HG03108 (cell line): ENCODE results near the gene CCDC24.

Experiments
- ATAC-seq: cut with Tn5 transposase; IDR thresholded peaks from one replicate; pipeline ENCODE4 v1.9.1; 2021; ENCODE audit warnings: moderate library complexity; ENCODE audit not compliant: unreplicated experiment

Gene CCDC24

DNA sequence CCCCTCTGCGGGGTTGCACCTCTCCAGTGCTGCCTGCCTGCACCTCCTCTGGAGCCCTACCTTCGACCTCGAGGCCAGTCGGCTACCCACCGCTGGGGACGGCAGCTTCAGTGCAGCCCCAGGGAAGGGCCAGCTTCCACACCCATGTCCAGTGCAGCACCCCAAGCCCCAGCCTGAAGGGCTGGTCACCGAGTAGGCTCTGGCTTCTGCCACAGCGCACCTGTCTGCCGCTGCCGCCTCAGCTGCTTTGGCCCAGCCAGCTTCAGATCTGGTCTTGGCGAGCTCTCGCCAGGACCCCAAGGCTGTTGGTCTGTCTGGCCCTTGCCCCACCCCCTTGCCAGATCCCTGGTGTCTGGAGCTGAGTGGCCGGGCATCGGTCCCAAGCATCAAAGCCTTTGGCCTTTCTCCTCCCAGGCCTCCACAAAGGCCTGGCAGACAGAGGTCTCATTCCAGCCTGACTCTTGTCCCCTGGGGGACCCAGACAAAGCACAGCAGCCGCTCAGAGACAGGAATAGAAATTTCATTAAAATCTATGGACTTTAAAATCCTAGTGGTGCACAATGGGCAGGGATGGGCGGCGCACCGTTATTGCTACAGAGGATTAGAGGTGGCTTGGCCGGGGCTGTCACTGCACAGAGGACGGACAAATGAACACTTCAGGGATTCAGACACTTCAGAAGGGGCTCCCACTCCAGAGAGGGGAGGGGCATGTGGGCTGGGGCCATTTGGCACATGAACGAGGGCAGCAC, 4.8 kb downstream of the CCDC24 start:
- no peak for ATAC-seq

DNA sequence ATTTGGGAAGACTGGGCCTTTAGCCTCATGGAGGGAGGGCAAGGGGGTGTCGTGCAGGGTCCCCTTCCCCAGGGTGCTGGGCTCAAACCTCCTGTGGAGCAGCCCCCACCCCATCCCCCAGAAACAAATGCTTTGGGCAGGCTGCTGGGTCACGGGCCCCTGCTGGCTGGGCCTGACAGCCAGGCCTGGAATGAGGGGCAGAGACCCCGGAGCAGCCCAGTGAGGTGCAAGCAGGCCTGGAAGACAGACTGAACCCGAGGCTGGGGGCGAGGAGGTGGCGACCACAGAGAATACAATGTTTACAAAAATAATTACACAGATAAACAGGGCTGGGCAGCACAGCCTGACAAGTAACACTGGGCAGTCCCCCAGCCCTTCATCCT, 5.3 kb downstream of the CCDC24 start:
- ATAC-seq: no peak

DNA sequence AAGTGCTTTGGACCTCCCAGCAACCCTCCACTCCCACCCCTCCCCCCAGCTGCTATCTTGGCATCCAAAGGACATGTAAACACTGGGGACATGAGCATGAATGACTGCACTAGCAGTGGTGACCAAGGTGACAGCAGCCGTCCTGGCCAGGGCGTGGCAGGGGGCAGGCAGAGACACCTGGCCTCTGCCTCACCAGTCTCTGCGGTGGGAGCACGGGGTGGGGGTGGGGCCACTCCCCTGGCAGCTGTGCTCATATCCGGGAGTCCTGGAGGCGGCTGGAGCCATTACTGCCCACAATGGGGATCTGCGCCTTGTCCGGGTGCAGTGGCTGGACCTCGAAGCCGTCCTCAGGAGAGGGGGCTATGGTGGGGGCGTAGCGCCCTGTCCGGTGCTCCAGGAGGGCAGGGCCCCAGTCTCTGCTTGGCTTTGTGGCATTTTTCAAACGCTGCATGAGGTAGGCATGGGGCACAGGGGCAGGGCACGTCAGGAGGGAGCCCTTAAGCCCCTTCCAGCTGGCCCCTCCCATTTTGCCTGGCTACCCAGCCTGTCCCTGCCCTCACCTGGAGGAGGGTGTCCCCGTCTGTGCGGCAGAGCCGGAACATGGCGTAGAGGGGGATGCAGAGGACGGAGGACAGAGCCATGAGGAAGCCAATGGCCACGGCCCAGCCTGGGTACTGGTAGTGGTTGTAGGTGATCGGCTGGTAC, 6.0 kb downstream of the CCDC24 start:
- ATAC-seq: no peak

DNA sequence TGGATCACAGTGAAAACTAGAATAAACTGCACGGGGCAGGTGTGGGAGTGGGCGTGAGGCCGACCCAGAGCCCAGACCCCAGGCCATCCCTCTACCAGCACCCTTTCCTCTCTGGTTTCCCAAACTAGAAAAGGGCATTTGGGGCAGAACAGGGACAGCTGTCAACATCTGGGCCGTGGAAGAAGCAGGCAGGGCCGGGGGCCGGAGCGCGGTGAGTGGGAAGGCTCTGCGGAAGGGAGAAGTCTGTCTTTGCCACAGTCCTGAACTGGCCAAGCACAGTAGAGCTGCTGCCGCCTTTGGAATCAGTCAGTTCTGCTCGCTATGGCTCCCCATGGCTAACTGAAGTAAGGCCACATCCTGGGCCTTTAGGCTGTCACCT, 6.6 kb downstream of the CCDC24 start:
- ATAC-seq: no peak

DNA sequence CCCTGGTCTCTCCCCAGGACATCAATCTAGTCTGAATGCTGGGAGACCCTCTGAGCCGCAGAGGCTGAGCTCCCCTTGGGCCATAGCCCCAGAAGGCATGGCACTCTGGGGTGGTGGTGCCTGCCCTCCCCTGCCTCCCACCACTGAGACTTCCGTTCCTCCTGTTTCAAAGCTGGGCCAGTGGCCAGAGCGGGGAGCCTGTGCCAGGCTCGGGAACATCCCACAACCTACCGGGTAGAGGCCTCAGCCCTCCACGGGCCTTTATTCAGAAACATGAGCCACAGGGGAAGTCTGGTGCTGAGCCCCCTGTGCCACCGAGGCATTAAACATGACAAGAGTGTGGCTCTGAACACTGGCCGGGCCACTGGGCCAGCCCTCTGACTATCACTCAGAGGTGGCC, 8.1 kb downstream of the CCDC24 start:
- ATAC-seq: no peak

DNA sequence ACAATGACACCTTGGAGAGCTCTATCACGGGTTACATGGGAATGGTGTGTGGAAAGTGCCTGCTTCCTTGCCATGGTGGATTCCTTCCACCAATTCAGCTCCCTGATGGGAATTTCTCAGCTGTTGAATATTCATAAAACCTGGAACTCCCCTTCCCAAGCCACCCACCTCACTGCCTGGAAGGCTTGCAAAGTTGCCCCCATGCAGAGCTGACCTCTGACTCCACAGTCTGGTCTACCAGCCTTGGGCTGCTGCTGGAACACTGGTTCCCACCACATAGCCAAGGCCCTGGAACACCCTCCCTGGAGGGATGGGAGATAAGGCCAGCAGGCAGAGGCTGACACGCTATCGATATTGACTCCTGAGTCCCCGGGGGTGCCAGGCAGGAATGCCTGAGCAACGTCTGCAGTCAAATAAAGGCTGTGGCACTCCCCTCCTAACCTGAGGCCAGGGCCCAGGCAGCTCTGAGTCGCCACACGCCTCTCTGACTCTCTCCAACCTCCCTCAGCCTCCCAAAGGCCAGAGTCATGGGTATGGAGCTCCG, 8.8 kb downstream of the CCDC24 start:
- ATAC-seq: no peak

DNA sequence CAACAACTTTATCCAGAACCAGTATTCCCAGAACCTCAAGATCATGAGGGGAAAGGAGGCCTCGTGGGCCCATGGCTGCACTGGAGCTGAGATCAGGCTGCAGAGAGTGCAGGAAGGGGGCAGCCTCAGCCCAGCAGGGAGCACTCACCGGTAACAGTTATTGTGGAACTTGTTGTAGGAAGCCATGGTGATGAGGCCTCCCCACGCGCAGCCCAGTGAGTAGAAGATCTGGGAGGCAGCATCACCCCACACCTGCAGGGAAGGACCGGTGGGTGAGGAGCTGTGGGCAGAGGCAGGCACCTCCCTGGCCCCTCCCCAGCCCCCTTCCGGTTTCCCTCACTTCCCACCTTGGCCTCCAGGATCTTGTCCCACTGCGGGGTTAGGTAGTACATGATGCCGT, 10.8 kb downstream of the CCDC24 start:
- ATAC-seq: no peak

DNA sequence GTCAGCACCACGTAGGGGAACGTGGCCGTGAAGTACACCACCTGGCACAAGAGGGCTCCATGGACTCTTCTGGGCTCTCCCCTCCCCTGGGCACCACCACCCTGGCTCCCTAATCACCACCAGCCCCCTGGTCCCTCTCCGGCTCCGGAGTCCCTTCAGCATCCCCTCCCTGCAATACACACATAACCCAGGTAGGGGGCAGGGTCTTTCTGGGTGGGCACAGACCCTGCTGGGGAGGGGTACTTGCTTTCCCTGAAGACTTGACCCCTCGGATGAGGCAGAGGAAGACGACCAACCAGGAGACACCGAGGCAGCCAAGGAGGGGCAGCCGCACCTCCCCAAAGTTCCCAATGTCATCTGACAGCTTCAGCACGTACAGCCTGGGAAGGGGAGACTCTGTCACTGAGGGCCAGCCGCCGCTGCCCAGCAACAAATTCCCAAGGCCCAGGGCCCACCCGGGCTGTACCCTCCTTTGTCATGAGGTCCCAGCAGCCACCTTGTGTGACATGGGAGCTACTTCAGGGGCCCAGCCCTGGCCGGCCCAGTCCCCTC, 11.3 kb downstream of the CCDC24 start:
- ATAC-seq: no peak

DNA sequence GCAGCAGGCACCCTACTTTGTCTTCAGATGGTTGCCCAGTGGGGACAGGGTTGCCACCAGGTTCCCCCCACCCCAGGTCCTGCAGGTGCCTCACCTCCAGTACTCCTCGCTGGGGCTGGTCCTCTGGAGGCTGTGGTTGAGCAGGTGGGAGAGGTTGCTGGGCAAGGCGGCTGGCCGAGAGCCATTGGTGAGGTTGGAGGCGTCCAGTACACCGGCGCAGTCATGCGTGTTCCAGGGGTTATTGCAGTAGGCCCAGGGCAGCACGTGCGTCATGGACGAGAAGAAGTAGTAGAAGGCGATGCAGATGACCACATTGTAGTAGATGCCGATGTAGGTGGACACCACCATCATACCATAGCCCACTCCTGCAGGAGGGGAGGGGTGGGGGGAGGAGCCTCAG, 16.9 kb downstream of the CCDC24 start:
- ATAC-seq: no peak

DNA sequence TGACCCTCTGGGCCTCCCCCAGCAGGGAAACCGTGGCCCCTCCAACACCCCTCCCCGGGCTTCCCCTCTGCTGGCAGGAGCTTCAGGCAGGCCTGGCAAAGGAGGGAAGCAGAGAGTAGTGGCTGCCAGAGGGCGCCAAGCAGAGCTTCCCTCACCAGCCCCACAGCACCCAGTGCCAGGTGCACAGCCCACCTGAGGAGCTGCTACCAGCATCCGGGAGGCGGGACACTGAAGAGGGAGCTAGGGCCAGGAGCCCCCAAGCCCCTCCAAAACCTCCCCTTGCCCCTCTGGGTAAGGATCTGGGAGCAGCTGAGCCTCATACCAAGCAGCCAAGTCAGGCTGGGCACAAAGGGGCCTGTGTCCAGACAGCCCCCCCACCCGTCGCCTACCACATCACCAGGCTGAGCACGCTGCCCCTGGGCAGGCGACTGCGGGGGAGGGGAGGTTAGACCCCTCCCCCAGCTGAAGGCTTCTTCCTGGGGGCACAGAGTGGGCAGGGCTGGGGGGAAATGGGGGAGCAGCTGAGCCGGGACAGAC, 19.6 kb downstream of the CCDC24 start:
- no peak for ATAC-seq

DNA sequence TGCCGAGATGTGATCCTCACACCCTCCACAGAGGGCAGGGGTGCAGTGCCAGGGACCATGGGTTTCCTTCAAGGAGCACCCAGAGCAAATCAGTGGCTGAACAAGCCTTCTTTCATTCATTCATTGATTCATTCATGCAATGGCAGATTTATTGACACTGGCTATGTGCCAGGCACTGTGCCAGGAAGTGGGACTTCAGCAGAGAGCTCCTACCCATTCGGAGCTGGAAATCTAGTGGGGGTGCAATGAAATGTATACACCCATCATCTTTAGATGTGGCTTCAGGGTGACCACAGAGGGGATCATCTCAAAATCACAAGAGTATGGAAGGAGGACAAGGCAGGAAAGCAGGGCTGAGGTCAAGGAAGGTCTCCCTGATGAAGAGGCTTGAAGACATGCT, 21.0 kb downstream of the CCDC24 start:
- ATAC-seq: no peak

DNA sequence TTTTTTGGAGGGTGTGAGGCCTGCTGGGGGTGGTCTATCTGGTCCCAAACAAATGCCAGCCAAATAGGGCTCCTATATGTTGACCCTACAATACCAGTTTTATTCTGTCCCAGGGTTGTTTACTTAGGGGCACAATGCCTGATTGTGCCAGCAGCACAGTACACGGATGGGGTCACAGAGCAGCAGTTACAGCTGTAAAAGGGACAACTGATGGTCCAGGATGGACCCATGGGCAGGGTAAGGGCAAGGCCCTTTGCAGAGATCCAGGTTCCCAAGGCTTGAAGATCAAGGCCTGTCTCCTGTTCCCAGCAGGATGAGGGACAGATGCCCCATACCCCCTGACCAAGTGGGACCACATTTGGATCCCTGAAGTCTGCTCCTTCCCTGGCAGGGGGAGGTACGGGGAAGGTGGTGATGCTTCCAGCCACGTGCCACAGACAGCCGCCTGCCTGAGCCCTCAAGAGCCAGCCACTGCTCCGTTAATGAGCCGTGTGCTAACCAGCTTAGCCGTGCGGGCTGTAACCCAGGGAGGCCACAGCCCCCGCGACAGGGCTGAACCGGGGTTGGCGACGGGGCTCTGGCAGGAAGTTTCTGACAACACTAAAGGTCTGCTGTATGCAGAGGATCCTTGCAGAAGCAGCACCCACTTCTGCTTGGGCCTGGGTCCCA, 21.7 kb downstream of the CCDC24 start:
- ATAC-seq: no peak

DNA sequence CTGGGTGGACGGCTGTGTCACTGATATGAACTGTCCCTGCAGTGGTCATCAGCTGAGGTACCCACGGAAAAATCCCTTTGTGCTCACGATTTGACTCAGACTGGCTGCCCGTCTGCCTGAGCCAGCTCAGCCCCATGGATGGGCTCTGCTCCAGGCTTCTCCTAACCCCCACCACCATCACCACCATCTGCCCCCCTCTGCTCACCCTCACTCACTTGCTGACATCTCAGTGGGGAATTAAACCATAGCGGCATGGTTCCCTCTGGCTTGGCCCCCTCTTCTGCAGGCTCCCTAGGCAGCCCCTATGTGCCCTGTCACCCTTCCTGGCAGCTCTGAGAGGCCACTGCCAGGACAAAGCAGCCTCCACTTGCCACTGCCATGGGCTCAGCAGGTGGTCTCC, 22.6 kb downstream of the CCDC24 start:
- no peak for ATAC-seq

DNA sequence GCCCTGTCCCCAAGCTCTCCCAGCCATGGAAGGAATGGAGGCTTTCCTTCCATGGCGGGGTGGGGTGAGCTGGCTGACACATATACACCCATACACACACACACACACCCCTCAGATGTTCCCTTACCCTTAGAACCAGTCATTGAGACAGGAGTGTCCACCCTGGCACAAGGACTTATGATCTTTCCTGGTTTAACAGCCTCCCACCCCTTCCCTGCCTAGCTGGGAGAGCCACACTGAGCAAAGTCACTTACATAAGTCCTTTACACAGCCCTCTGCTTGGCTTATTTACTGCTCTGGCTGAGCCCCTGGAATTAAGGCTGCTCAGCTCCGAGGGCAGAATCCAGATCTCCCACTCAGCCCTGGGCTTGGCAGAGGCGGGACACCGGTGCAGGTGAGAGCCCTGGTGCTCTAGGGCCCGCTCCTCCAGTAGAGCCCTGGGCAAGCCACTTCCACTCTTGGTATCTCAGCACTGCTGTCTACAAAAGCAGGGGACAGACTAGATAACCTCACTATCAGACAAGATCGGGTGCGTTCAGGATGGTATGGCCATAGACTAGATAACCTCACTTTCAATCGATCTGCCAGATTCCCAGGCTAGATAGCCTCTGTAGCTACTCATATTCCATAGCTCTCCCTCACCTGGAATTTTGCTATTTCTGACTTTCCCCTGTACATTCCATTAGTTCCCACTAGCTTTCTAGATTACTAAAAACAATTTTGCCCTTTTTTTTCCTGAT, 23.1 kb downstream of the CCDC24 start:
- no peak for ATAC-seq

DNA sequence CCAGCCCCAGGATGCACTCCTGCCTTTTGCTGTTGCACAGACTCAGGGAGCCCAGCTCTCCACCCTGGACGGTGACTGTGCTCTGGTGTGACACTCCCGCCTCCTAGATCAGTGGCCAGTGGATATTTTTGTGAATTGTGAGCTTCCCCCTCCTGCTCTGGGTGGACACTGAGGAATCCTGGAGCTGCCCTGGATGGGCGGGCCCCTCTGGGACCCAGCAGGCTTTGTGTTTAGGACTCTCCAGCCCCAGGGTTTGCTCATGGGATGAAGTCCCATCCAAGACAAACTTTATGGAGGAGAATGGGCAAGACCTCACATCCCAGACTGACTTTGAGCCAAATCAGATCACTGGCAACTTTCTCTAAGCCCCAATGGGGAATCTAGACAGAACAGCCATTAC, 23.8 kb downstream of the CCDC24 start:
- no peak for ATAC-seq

DNA sequence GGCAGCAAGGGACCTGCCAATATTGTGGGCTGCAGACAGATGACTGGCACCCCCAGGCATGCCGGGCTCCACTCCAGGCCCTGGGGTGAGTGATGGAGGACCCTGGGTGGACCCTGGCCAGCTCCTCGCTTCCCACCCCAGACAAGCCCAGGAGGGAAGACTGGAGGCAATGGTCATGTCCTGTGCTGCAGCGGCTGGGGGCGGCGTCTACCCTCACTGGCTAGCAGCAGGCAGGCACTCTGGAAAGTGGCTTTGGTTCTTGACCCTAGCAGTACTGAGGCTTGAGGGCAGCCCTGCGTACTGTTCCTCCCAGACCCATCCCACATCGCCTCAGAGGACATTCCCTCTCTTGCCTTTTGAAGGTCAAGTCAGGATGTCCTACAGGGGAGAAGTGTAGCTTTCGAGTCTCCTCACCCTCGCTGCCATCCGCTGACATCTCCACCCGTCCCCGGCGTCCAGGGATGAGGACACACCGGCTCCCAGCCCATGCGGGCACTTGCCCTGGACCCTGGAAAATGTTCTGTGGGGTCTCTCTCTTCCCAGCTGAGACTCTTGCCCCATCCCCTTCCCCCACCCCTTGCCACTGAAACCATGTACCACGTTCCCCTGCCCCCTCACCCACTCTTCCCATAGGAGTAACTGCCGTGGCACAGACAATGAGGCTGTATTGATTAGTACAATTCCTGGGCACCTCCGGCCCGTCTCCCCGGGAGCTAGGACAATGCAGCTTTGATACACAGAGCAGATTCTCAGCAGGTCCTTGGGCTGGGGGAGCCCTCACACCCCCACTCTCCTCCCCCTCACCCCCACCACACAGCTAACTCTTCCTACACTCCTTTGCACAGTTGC, 24.9 kb downstream of the CCDC24 start:
- no peak for ATAC-seq

DNA sequence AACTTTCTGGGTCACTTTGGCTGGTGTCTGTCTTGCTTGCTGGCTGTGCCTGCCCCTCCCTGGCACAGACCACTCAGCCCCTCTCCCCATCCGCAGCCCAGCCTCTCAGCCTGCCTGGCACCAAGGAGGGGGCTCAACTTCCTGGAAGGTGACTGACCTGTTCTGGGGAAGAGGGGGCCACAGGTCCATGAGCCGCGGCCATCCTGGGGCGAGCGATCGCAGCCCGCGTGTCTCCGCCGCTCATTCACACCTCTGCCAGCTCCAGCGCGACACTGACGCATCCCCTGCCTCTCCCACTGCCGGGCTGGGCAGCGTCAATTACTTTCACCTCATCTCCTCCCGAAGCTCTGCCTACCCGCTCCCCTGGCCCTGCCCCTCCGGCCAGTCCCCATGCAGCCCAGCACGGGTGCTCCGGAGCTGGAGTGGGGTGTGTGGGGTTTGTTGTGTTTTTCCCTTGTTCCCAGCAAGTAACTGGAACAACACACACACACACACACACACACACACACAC, 25.5 kb downstream of the CCDC24 start:
- no peak for ATAC-seq

DNA sequence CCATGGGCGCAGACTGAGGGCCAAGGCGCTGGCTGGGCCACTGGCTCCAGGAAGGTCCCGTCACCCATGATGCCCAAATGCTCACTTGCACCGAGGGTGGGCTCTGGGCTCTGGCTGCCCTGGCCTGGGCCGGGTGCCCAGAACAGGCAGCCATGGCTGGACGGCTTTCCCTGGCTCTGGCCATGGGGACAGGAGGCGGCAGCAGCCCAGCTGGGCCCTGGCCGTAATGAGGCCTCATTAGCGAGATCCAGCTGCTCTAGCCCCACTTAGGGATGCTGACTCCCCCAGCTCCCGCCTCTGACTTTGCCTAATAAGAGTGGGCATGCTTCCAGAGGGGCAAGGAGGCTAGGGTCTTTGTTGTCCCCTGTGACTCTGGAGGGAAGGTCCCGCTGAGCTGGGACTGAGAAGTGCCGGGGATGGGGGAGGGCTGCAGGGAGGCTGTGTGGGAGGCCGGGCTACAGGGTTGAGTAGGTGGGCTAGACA, 28.1 kb downstream of the CCDC24 start:
- no peak for ATAC-seq

DNA sequence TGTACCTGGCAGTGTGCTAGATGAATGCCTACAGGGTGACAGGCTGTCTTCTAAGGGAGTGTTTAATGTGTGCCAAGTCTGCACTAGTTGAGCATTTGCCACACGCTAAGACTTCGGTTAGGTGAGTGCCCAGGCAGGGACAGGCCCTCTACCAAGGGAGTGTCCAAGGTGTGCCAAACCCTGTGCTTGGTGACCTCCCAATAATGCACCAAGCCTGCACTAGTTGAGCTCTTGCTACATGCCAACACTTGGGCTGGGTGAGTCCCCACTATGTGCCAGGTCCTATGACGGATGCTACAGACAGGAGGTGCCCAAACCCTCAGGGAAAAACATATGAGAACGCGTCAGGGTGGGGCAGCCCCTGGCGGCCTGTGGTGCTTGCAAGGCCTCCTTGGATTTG, 29.1 kb downstream of the CCDC24 start:
- ATAC-seq: no peak
